NK-92 (cell line): ENCODE data around the gene AGBL4.

Source experiments
- DNase-seq: peaks from one replicate; lab custom pipeline; 2025; ENCODE audit not compliant: unreplicated experiment; lab: John Stamatoyannopoulos, UW

AGBL4 gene

GRCh38 chr1:49197081-49197480 is 826.7 kb downstream of the AGBL4 start:
- no peak for DNase-seq

GRCh38 chr1:49190138-49190537 is 833.6 kb downstream of the AGBL4 start:
- DNase-seq: no peak

GRCh38 chr1:49187056-49187455 is 836.7 kb downstream of the AGBL4 start:
- no peak for DNase-seq

- DNase-seq: no peak
These were observed 838.2 kb downstream of the AGBL4 start for GRCh38 chr1:49185450-49185980.

- DNase-seq: no peak
These were observed 840.3 kb downstream of the AGBL4 start for GRCh38 chr1:49183489-49183888.

GRCh38 chr1:49181033-49181432 is 842.7 kb downstream of the AGBL4 start:
- no peak for DNase-seq

GRCh38 chr1:49171941-49172593 is 851.7 kb downstream of the AGBL4 start:
- no peak for DNase-seq

GRCh38 chr1:49166031-49166430 is 857.7 kb downstream of the AGBL4 start:
- DNase-seq: no peak

- DNase-seq: no peak
These were observed 860.7 kb downstream of the AGBL4 start for GRCh38 chr1:49163031-49163430.

- no peak for DNase-seq
These were observed 863.1 kb downstream of the AGBL4 start for GRCh38 chr1:49160677-49161076.

- DNase-seq: no peak
These were observed 887.0 kb downstream of the AGBL4 start for GRCh38 chr1:49136738-49137251.

- no peak for DNase-seq
These were observed 898.0 kb downstream of the AGBL4 start for GRCh38 chr1:49125746-49126145.

GRCh38 chr1:49111931-49112330 is 911.8 kb downstream of the AGBL4 start:
- DNase-seq: no peak

GRCh38 chr1:49106445-49106844 is 917.3 kb downstream of the AGBL4 start:
- DNase-seq: no peak

- no peak for DNase-seq
These were observed 919.2 kb downstream of the AGBL4 start for GRCh38 chr1:49104575-49104974.

GRCh38 chr1:49102752-49103151 is 921.0 kb downstream of the AGBL4 start:
- no peak for DNase-seq

- no peak for DNase-seq
These were observed 924.9 kb downstream of the AGBL4 start for GRCh38 chr1:49098866-49099265.

- DNase-seq: no peak
These were observed 937.4 kb downstream of the AGBL4 start for GRCh38 chr1:49086327-49086726.

GRCh38 chr1:49085079-49085478 is 938.7 kb downstream of the AGBL4 start:
- no peak for DNase-seq

- no peak for DNase-seq
These were observed 963.0 kb downstream of the AGBL4 start for GRCh38 chr1:49060766-49061165.

- no peak for DNase-seq
These were observed 964.7 kb downstream of the AGBL4 start for GRCh38 chr1:49059087-49059486.

GRCh38 chr1:49052102-49052501 is 971.7 kb downstream of the AGBL4 start:
- DNase-seq: no peak

- DNase-seq: no peak
These were observed 972.1 kb downstream of the AGBL4 start for GRCh38 chr1:49051647-49052046.
